ENCODE measurements around the gene PDK4.

Gene PDK4

GRCh38 chr7:95549818-95550529 is 46.3 kb downstream of the PDK4 start:
- H3K4me1 ChIP-seq (ENCODE audit: control insufficient read depth in 1 of 2, insufficient read depth in 2 of 2, low read length in 2 of 2): peaks cover 26 to 61% of the 10 kb centered on the region in 2 donors

GRCh38 chr7:95547361-95548348 is 48.7 kb downstream of the PDK4 start:
- H3K4me1 ChIP-seq (ENCODE audit: control insufficient read depth in 1 of 2, insufficient read depth in 2 of 2, low read length in 2 of 2): peaks cover 29 to 50% of the 10 kb centered on the region in 2 donors
- no peaks in the 10 kb centered on the region for H3K9me3 ChIP-seq (ENCODE audit: control insufficient read depth in 1 of 2, low read length in 2 of 2)
- no peak overlapping the region for H3K27ac ChIP-seq (ENCODE audit: low read depth, low read length)
- H3K27me3 ChIP-seq (ENCODE audit: control insufficient read depth in 1 of 2, insufficient read depth in 2 of 2, low read length in 2 of 2): no peaks in the 10 kb centered on the region
- H3K4me3 ChIP-seq (ENCODE audit: low read depth in 1 of 2, low read length in 2 of 2): no peak overlapping the region
- H3K9ac ChIP-seq (ENCODE audit: low read depth in 1 of 2, low read length in 2 of 2): no peak overlapping the region
- H3K36me3 ChIP-seq (ENCODE audit: control insufficient read depth in 1 of 2, insufficient read depth in 2 of 2, low read length in 2 of 2): no peaks in the 10 kb centered on the region

More at GRCh38 chr7:95549818-95550529, 46.3 kb downstream of the PDK4 start:
- Histone ChIP-seq H3K9ac (ENCODE audit: low read depth in 1 of 2, low read length in 2 of 2) (peak overlapping the region; percentile 44 to 73), H3K4me3 (ENCODE audit: low read depth in 1 of 2, low read length in 2 of 2) (peak overlapping the region; percentile 40 to 42), H3K27ac (ENCODE audit: low read depth, low read length) (peak overlapping the region; percentile 82), H3K27me3 (ENCODE audit: control insufficient read depth in 1 of 2, insufficient read depth in 2 of 2, low read length in 2 of 2) (no peaks in the 10 kb centered on the region), H3K9me3 (ENCODE audit: control insufficient read depth in 1 of 2, low read length in 2 of 2) (no peaks in the 10 kb centered on the region), H3K36me3 (ENCODE audit: control insufficient read depth in 1 of 2, insufficient read depth in 2 of 2, low read length in 2 of 2) (no peaks in the 10 kb centered on the region)

- Histone ChIP-seq H3K27ac (ENCODE audit: low read depth, low read length) (peak overlapping the region; percentile 39), H3K9me3 (ENCODE audit: control insufficient read depth in 1 of 2, low read length in 2 of 2) (no peaks in the 10 kb centered on the region), H3K9ac (ENCODE audit: low read depth in 1 of 2, low read length in 2 of 2) (peak overlapping the region in 1 of 2 donors; percentile 3), H3K4me3 (ENCODE audit: low read depth in 1 of 2, low read length in 2 of 2) (peak overlapping the region in 1 of 2 donors; percentile 32), H3K27me3 (ENCODE audit: control insufficient read depth in 1 of 2, insufficient read depth in 2 of 2, low read length in 2 of 2) (no peaks in the 10 kb centered on the region), H3K36me3 (ENCODE audit: control insufficient read depth in 1 of 2, insufficient read depth in 2 of 2, low read length in 2 of 2) (no peaks in the 10 kb centered on the region), H3K4me1 (ENCODE audit: control insufficient read depth in 1 of 2, insufficient read depth in 2 of 2, low read length in 2 of 2) (peaks cover 29 to 50% of the 10 kb centered on the region in 2 donors)
These were observed 49.7 kb downstream of the PDK4 start for GRCh38 chr7:95546647-95547046.

GRCh38 chr7:95545673-95546072 is 50.6 kb downstream of the PDK4 start:
- Histone ChIP-seq H3K4me1 (ENCODE audit: control insufficient read depth in 1 of 2, insufficient read depth in 2 of 2, low read length in 2 of 2) (peaks cover 26 to 44% of the 10 kb centered on the region in 2 donors), H3K36me3 (ENCODE audit: control insufficient read depth in 1 of 2, insufficient read depth in 2 of 2, low read length in 2 of 2) (no peaks in the 10 kb centered on the region), H3K27me3 (ENCODE audit: control insufficient read depth in 1 of 2, insufficient read depth in 2 of 2, low read length in 2 of 2) (no peaks in the 10 kb centered on the region), H3K4me3 (ENCODE audit: low read depth in 1 of 2, low read length in 2 of 2) (peak overlapping the region; percentile 33 to 42), H3K27ac (ENCODE audit: low read depth, low read length) (peak overlapping the region; percentile 45), H3K9me3 (ENCODE audit: control insufficient read depth in 1 of 2, low read length in 2 of 2) (no peaks in the 10 kb centered on the region), H3K9ac (ENCODE audit: low read depth in 1 of 2, low read length in 2 of 2) (peak overlapping the region; percentile 50 to 52)

- peak overlapping the region; percentile 45 for H3K27ac ChIP-seq (ENCODE audit: low read depth, low read length)
- no peaks in the 10 kb centered on the region for H3K27me3 ChIP-seq (ENCODE audit: control insufficient read depth in 1 of 2, insufficient read depth in 2 of 2, low read length in 2 of 2)
- H3K9me3 ChIP-seq (ENCODE audit: control insufficient read depth in 1 of 2, low read length in 2 of 2): no peaks in the 10 kb centered on the region
- H3K36me3 ChIP-seq (ENCODE audit: control insufficient read depth in 1 of 2, insufficient read depth in 2 of 2, low read length in 2 of 2): no peaks in the 10 kb centered on the region
- peak overlapping the region; percentile 50 to 52 for H3K9ac ChIP-seq (ENCODE audit: low read depth in 1 of 2, low read length in 2 of 2)
- H3K4me1 ChIP-seq (ENCODE audit: control insufficient read depth in 1 of 2, insufficient read depth in 2 of 2, low read length in 2 of 2): peaks cover 21 to 38% of the 10 kb centered on the region in 2 donors
- H3K4me3 ChIP-seq (ENCODE audit: low read depth in 1 of 2, low read length in 2 of 2): peak overlapping the region; percentile 33 to 42
These were observed 51.2 kb downstream of the PDK4 start for GRCh38 chr7:95545007-95545615.

- H3K27me3 ChIP-seq (ENCODE audit: control insufficient read depth in 1 of 2, insufficient read depth in 2 of 2, low read length in 2 of 2): no peaks in the 10 kb centered on the region
- no peak overlapping the region for H3K27ac ChIP-seq (ENCODE audit: low read depth, low read length)
These were observed 52.1 kb downstream of the PDK4 start for GRCh38 chr7:95544171-95544570.

GRCh38 chr7:95543312-95543711 is 53.0 kb downstream of the PDK4 start:
- H3K4me1 ChIP-seq (ENCODE audit: control insufficient read depth in 1 of 2, insufficient read depth in 2 of 2, low read length in 2 of 2): peaks cover 15 to 29% of the 10 kb centered on the region in 2 donors
- H3K4me3 ChIP-seq (ENCODE audit: low read depth in 1 of 2, low read length in 2 of 2): no peak overlapping the region
- H3K9ac ChIP-seq (ENCODE audit: low read depth in 1 of 2, low read length in 2 of 2): no peak overlapping the region
- H3K27me3 ChIP-seq (ENCODE audit: control insufficient read depth in 1 of 2, insufficient read depth in 2 of 2, low read length in 2 of 2): no peaks in the 10 kb centered on the region
- H3K9me3 ChIP-seq (ENCODE audit: control insufficient read depth in 1 of 2, low read length in 2 of 2): no peaks in the 10 kb centered on the region
- no peak overlapping the region for H3K27ac ChIP-seq (ENCODE audit: low read depth, low read length)
- H3K36me3 ChIP-seq (ENCODE audit: control insufficient read depth in 1 of 2, insufficient read depth in 2 of 2, low read length in 2 of 2): no peaks in the 10 kb centered on the region

More at GRCh38 chr7:95544171-95544570, 52.1 kb downstream of the PDK4 start:
- Histone ChIP-seq H3K36me3 (ENCODE audit: control insufficient read depth in 1 of 2, insufficient read depth in 2 of 2, low read length in 2 of 2) (no peaks in the 10 kb centered on the region), H3K4me3 (ENCODE audit: low read depth in 1 of 2, low read length in 2 of 2) (no peak overlapping the region), H3K9ac (ENCODE audit: low read depth in 1 of 2, low read length in 2 of 2) (no peak overlapping the region), H3K9me3 (ENCODE audit: control insufficient read depth in 1 of 2, low read length in 2 of 2) (no peaks in the 10 kb centered on the region), H3K4me1 (ENCODE audit: control insufficient read depth in 1 of 2, insufficient read depth in 2 of 2, low read length in 2 of 2) (peaks cover 15 to 31% of the 10 kb centered on the region in 2 donors)

GRCh38 chr7:95540366-95540765 is 56.0 kb downstream of the PDK4 start:
- H3K27ac ChIP-seq (ENCODE audit: low read depth, low read length): no peak overlapping the region
- no peaks in the 10 kb centered on the region for H3K27me3 ChIP-seq (ENCODE audit: control insufficient read depth in 1 of 2, insufficient read depth in 2 of 2, low read length in 2 of 2)
- H3K9me3 ChIP-seq (ENCODE audit: control insufficient read depth in 1 of 2, low read length in 2 of 2): no peaks in the 10 kb centered on the region
- H3K9ac ChIP-seq (ENCODE audit: low read depth in 1 of 2, low read length in 2 of 2): no peak overlapping the region
- no peak overlapping the region for H3K4me3 ChIP-seq (ENCODE audit: low read depth in 1 of 2, low read length in 2 of 2)
- peaks cover 15 to 28% of the 10 kb centered on the region in 2 donors for H3K4me1 ChIP-seq (ENCODE audit: control insufficient read depth in 1 of 2, insufficient read depth in 2 of 2, low read length in 2 of 2)
- H3K36me3 ChIP-seq (ENCODE audit: control insufficient read depth in 1 of 2, insufficient read depth in 2 of 2, low read length in 2 of 2): no peaks in the 10 kb centered on the region

- H3K9me3 ChIP-seq (ENCODE audit: control insufficient read depth in 1 of 2, low read length in 2 of 2): no peaks in the 10 kb centered on the region
- H3K27me3 ChIP-seq (ENCODE audit: control insufficient read depth in 1 of 2, insufficient read depth in 2 of 2, low read length in 2 of 2): no peaks in the 10 kb centered on the region
- no peaks in the 10 kb centered on the region for H3K36me3 ChIP-seq (ENCODE audit: control insufficient read depth in 1 of 2, insufficient read depth in 2 of 2, low read length in 2 of 2)
- H3K9ac ChIP-seq (ENCODE audit: low read depth in 1 of 2, low read length in 2 of 2): no peak overlapping the region
- no peak overlapping the region for H3K27ac ChIP-seq (ENCODE audit: low read depth, low read length)
- H3K4me1 ChIP-seq (ENCODE audit: control insufficient read depth in 1 of 2, insufficient read depth in 2 of 2, low read length in 2 of 2): peaks cover 11 to 27% of the 10 kb centered on the region in 2 donors
- no peak overlapping the region for H3K4me3 ChIP-seq (ENCODE audit: low read depth in 1 of 2, low read length in 2 of 2)
These were observed 56.9 kb downstream of the PDK4 start for GRCh38 chr7:95539426-95539825.

Measured in duodenal mucosa (tissue), 2 donors.